ENCODE results near the gene TSHZ2. TPM values are rescaled to one million over a fixed set of nuclear protein-coding genes. Genes with fewer than 3 reads are reported as not detected.

TSHZ2 gene
- total and polyA plus RNA-seq, 9 of the 15 experiments (the other 6 are each of a cell fraction or from before 2014, with no cell fraction given) = 0.03 to 0.20 (median 0.05) TPM; not detected in 4

GRCh38 chr20:53033176-53033575, 61.0 kb downstream of the TSHZ2 start:
- Histone ChIP-seq H2AFZ (ENCODE audit: low read depth, low read length) (no peak overlapping the region), H4K20me1 (replicated peaks; ENCODE audit: control insufficient read depth, insufficient read depth, low read length) (no peaks in the 10 kb centered on the region), H3K4me1 (replicated peaks in 1 of 2; ENCODE audit: control insufficient read depth in 2 of 2, insufficient read depth in 2 of 2, low read length in 2 of 2) (no peaks in the 10 kb centered on the region), H3K36me3 (ENCODE audit: control insufficient read depth, insufficient read depth, low read length) (no peaks in the 10 kb centered on the region), H3K9ac (ENCODE audit: insufficient read depth in 1 of 2, low read depth in 2 of 2, low read length in 2 of 2) (no peak overlapping the region), H3K27me3 (ENCODE audit: control insufficient read depth in 2 of 2, insufficient read depth in 2 of 2, low read length in 2 of 2) (peaks cover 5 to 6% of the 10 kb centered on the region in 2 experiments), H3K9me1 (ENCODE audit: control insufficient read depth, insufficient read depth, low read length) (no peaks in the 10 kb centered on the region), H3K4me2 (ENCODE audit: insufficient read depth, low read length) (no peak overlapping the region), H3K4me3 (no peak overlapping the region), H3K27ac (ENCODE audit: extremely low read depth, low read depth, low read length) (no peak overlapping the region), H3K79me2 (ENCODE audit: control insufficient read depth, insufficient read depth, low read length) (no peaks in the 10 kb centered on the region), H3K9me3 (replicated peaks; ENCODE audit: control insufficient read depth, insufficient read depth, low read depth, low read length) (no peaks in the 10 kb centered on the region)
- intact Hi-C loops (cut with micrococcal nuclease) = no loop called here
- ChIA-PET CTCF (ENCODE audit: low intra/inter-chr PET ratio) (no interaction called here), POLR2A (no interaction called here)
- FAIRE-seq = no peak
- DNase-seq (ENCODE audit: extremely low read depth in 1 of 4, low spot score in 3 of 4) = no peak
- BruUV-seq (replicated peaks) = no TSS peak
- in situ Hi-C loops (cut with MboI) = no loop called here
- ATAC-seq = no peak
- WGBS (ENCODE audit: insufficient coverage, low coverage, missing lambda C conversion rate) = under 1% methylated on average over 6 of the region's 6 CpGs
- TF ChIP-seq STAG1 (CRISPR knock-in tag; IDR thresholded peaks at IDR 0.05; ENCODE audit: borderline replicate concordance) (no peak), GTF2F1 (IDR thresholded peaks at IDR 0.05; ENCODE audit: low read depth, low read length) (no peak), ZZZ3 (IDR thresholded peaks at IDR 0.05) (no peak), RREB1 (CRISPR knock-in tag; IDR thresholded peaks at IDR 0.05) (no peak), KAT2B (IDR thresholded peaks at IDR 0.05; ENCODE audit: low read depth, low read length) (no peak), SIX5 (IDR thresholded peaks at IDR 0.05; ENCODE audit: borderline replicate concordance in 1 of 2, insufficient read depth in 1 of 2, low read depth in 1 of 2, low read length in 2 of 2) (no peak), MEF2A (IDR thresholded peaks at IDR 0.05; ENCODE audit: control insufficient read depth, low read depth, low read length) (no peak), DDX20 (tag; IDR thresholded peaks at IDR 0.05; ENCODE audit: low read depth) (no peak), CREBBP (IDR thresholded peaks at IDR 0.05; ENCODE audit: low read depth, low read length) (no peak), SAFB2 (IDR thresholded peaks at IDR 0.05; ENCODE audit: borderline replicate concordance, low read depth, low read length, severe bottlenecking) (no peak), RCOR1 (IDR thresholded peaks at IDR 0.05; ENCODE audit: borderline replicate concordance in 1 of 2, low read depth in 2 of 2, low read length in 2 of 2) (no peak), GTF3C2 (IDR thresholded peaks at IDR 0.05; ENCODE audit: borderline replicate concordance, extremely low read depth, insufficient read length) (no peak), MCM5 (IDR thresholded peaks at IDR 0.05; ENCODE audit: low read depth) (no peak)
